Omental fat pad (tissue), 4 donors: ENCODE data around the gene CAMK1D. TPM values are rescaled to one million over a fixed set of nuclear protein-coding genes. Genes with fewer than 3 reads are reported as not detected.
A peak's percentile ranks its signal among the peaks of the same experiment; 100 is the strongest.
"Not testable (repeated sequence)": the region's sequence is repeated elsewhere in the genome, so short reads cannot be mapped to it uniquely, and the experiment has no call there.

Experiments
- ATAC-seq: fragments of 150-250 bp; one replicate; pipeline ENCODE4 v1.9.1; 2016; ENCODE audit warnings: mild to moderate bottlenecking, moderate library complexity; ENCODE audit not compliant: low FRiP score
- DNase-seq: peaks from one replicate; pipeline ENCODE4 v3.0.0-alpha.2; 2019; ENCODE audit warnings: low spot score
- CTCF ChIP-seq, 3 donors: fragments of 450-650 bp; IDR thresholded peaks; one replicate each; pipeline ENCODE4 v1.5.1; 2016 to 2017; ENCODE audit warnings: antibody characterized with exemption in 3 of 3, mild to moderate bottlenecking in 3 of 3, moderate library complexity in 2 of 3
- total RNA-seq, 4 donors: library from RNA; depleted of rRNA; stranded (reverse); fragments of >200 nt; gene quantifications; one replicate each; pipeline ENCODE4 v1.1.0, GENCODE V29; 2016

The CAMK1D gene
- total RNA-seq, 4 donors from 2014 or later, result 6.0 to 15.8 (median 8.8) TPM

DNA sequence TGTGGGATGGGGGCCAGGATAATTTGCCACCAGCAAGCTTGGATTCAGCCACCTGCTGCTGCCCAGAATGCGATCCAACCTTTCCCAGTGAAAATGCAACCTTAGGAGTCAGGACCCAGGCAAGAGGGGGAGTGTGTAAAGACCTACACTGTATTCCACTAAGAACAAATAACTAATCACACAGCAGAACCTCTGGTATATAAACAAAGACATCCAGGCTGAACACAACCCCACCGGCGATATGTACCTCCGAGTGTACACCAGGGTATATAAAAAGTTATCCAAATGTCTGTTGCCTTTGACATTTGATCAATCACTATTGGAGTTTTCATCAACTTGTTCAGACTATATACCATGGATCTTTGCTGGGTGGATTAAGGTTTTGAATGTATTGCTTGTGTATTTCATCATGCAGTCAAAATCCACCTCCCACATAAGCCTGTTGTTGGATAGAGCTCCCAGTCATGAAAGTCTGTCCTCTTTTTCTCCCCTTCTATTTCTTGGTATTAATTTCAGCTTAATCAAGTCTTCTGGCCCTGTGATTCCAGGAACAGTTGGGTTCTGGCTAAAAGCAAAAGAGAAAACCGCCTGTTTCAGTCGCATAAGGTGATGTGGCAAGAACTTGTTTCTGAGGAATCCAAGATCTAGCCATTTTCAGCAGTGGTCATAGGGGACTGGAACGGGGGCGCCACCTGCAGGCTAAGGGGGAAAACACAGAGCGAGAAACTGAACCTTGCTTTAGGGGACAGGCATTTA, 361.4 kb downstream of the CAMK1D start:
- DNase-seq (peak; percentile 62), ATAC-seq (peak; percentile 77)
- peak in 1 of 3 donors; percentile 61 for TF ChIP-seq CTCF (IDR thresholded peaks at IDR 0.05)

DNA sequence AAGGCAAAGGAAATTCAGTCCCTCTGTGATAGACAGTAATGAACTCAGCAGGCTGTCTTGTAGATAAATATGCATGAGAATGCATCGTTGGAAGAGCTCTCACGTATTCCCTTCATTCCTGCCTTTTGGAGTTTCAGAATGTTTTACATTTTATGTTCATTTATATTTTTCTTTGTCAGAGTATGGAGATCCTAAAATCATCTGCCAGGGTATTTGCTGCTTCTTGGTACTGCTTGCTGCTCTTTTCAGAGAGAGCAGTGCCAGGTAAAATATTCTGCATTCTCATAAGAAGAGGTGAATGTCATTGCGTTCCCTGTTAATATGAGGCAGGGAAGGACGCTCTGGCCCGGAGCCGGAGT, 362.0 kb downstream of the CAMK1D start:
- no peak for TF ChIP-seq CTCF (IDR thresholded peaks at IDR 0.05)
- ATAC-seq, result no peak

DNA sequence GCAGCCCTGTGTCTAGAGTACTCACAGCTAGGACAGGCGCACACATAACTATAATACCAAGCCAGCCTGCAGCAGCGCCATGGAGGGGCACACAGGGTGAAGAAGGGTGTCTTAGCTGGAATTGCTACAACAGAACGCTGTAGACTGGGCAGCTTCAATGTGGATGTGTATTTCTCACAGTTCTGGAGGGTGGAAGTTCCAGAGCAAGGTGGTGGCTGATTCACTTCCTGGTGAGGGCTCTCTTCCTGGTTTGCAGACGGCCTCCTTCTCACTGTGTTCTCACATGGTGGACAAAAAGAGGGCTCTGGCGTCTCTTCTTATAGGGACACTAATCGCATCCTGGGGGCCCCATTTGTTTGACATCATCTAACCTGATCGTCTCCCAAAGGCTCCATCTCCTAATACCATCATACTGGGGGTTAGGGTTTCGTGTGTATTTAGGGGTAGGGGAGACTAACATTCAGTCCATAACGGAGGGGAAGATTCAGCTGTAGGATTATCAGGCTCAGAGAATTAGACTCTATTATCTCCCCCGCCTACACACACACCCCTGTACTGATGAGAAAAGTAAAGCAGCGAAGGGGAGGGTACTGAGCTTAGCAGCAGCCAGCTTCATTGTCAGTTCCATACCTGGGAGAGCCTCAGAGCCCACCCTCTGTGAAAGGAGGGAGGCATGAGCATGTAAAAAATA, 363.1 kb downstream of the CAMK1D start:
- no peak for ATAC-seq
- no peak for TF ChIP-seq CTCF (IDR thresholded peaks at IDR 0.05)
- DNase-seq, result no peak

More for the DNA sequence above, 362.0 kb downstream of the CAMK1D start:
- DNase-seq, result no peak

DNA sequence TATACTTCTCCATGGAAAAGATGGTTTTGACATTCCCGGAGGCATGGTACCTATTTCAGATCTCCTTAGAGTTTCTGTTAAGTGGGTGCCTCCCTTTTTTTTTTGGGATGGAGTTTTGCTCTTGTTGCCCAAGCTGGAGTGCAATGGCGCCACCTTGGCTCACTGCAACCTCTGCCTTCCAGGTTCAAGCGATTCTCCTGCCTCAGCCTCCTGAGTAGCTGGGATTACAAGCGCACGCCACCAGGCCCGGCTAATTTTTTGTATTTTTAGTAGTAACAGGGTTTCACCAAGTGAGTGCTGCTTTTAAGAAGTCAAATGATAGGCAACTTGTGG, 363.6 kb downstream of the CAMK1D start:
- ATAC-seq, result not testable (repeated sequence)

DNA sequence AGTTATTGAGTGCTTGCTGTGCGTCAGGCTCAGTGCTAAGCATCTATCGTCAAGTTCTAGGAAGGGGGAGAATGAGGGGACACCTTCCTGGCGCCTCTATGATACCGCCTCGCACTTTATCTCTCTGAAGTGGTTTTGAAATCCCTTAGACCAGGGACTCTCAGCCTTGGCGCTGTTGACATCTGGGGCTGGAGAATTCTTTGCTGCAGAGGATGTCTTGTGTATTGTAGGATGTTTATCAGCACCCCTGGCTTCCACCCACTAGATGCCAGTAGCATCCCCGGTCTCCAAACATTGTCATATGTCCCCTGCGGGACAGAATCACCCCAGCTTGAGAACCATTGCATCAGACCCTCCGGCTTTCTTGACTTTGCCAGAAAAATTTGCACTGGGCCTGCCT, 366.7 kb downstream of the CAMK1D start:
- no peak for ATAC-seq
- DNase-seq, result no peak
- no peak for TF ChIP-seq CTCF (IDR thresholded peaks at IDR 0.05)

More for the DNA sequence above, 363.6 kb downstream of the CAMK1D start:
- not testable (repeated sequence) for DNase-seq

GRCh38 chr10:12717981-12718707, 368.8 kb downstream of the CAMK1D start:
- no peak for TF ChIP-seq CTCF (IDR thresholded peaks at IDR 0.05)
- no peak for ATAC-seq
- no peak for DNase-seq

GRCh38 chr10:12719365-12719764, 370.0 kb downstream of the CAMK1D start:
- no peak for TF ChIP-seq CTCF (IDR thresholded peaks at IDR 0.05)
- ATAC-seq, result no peak
- no peak for DNase-seq
